HG03108 (cell line): ENCODE measurements around the gene LOXL4.
"Not testable (repeated sequence)": the region's sequence is repeated elsewhere in the genome, so short reads cannot be mapped to it uniquely, and the experiment has no call there.

Experiments
- ATAC-seq: cut with Tn5 transposase; IDR thresholded peaks from one replicate; pipeline ENCODE4 v1.9.1; 2021; ENCODE audit warnings: moderate library complexity; ENCODE audit not compliant: unreplicated experiment

Gene LOXL4

GRCh38 chr10:98248018-98248417, 20.0 kb downstream of the LOXL4 start:
- no peak for ATAC-seq

GRCh38 chr10:98246911-98247805, 20.8 kb downstream of the LOXL4 start:
- ATAC-seq: no peak

- ATAC-seq: no peak
Measured at GRCh38 chr10:98244586-98244985, 23.4 kb downstream of the LOXL4 start.

- ATAC-seq: no peak
Measured at GRCh38 chr10:98244141-98244540, 23.9 kb downstream of the LOXL4 start.

- no peak for ATAC-seq
Measured at GRCh38 chr10:98242823-98243222, 25.2 kb downstream of the LOXL4 start.

GRCh38 chr10:98240524-98240923, 27.5 kb downstream of the LOXL4 start:
- no peak for ATAC-seq

- no peak for ATAC-seq
Measured at GRCh38 chr10:98238391-98238790, 29.6 kb downstream of the LOXL4 start.

- no peak for ATAC-seq
Measured at GRCh38 chr10:98236862-98237261, 31.1 kb downstream of the LOXL4 start.

GRCh38 chr10:98235846-98236245, 32.1 kb downstream of the LOXL4 start:
- no peak for ATAC-seq

- no peak for ATAC-seq
Measured at GRCh38 chr10:98231417-98231816, 36.6 kb downstream of the LOXL4 start.

GRCh38 chr10:98228266-98228665, 39.7 kb downstream of the LOXL4 start:
- ATAC-seq: not testable (repeated sequence)

- ATAC-seq: not testable (repeated sequence)
Measured at GRCh38 chr10:98227713-98228112, 40.3 kb downstream of the LOXL4 start.

- no peak for ATAC-seq
Measured at GRCh38 chr10:98226508-98227144, 41.4 kb downstream of the LOXL4 start.

- no peak for ATAC-seq
Measured at GRCh38 chr10:98224996-98225395, 43.0 kb downstream of the LOXL4 start.

GRCh38 chr10:98224509-98224908, 43.5 kb downstream of the LOXL4 start:
- ATAC-seq: no peak

- ATAC-seq: no peak
Measured at GRCh38 chr10:98223874-98224273, 44.1 kb downstream of the LOXL4 start.

GRCh38 chr10:98217801-98218200, 50.2 kb downstream of the LOXL4 start:
- ATAC-seq: no peak

- ATAC-seq: no peak
Measured at GRCh38 chr10:98215373-98215772, 52.6 kb downstream of the LOXL4 start.

GRCh38 chr10:98213740-98214139, 54.3 kb downstream of the LOXL4 start:
- ATAC-seq: no peak

- no peak for ATAC-seq
Measured at GRCh38 chr10:98212196-98212595, 55.8 kb downstream of the LOXL4 start.

- ATAC-seq: no peak
Measured at GRCh38 chr10:98209441-98209840, 58.6 kb downstream of the LOXL4 start.

- ATAC-seq: no peak
Measured at GRCh38 chr10:98208925-98209324, 59.1 kb downstream of the LOXL4 start.
